WTC11 (cell line): ENCODE results near the gene SPEM2. TPM values are rescaled to one million over a fixed set of nuclear protein-coding genes. Genes with fewer than 3 reads are reported as not detected.
A peak's percentile ranks its signal among the peaks of the same experiment; 100 is the strongest.

Experiments used
- CBFB ChIP-seq: sonication (generic); formaldehyde crosslinking; IDR thresholded peaks from 2 replicates; pipeline ENCODE4 v1.8.1; 2022; ENCODE audit warnings: mild to moderate bottlenecking, low read depth, missing genetic modification reagents
- CREB1 ChIP-seq: sonication (generic); formaldehyde crosslinking; IDR thresholded peaks from 2 replicates; pipeline ENCODE4 v1.8.0; 2023; ENCODE audit warnings: mild to moderate bottlenecking, missing genetic modification reagents
- ELF4 ChIP-seq: sonication (generic); formaldehyde crosslinking; IDR thresholded peaks from 2 replicates; pipeline ENCODE4 v1.8.1; 2022; ENCODE audit warnings: low read depth, mild to moderate bottlenecking, moderate library complexity, missing genetic modification reagents
- EMX1 ChIP-seq: fragments of 250-450 bp; sonication (Bioruptor Pico); IDR thresholded peaks from 2 replicates; pipeline ENCODE4 v1.8.0; 2021; ENCODE audit warnings: mild to moderate bottlenecking
- JAZF1 ChIP-seq: fragments of 250-450 bp; sonication (Bioruptor Pico); IDR thresholded peaks from 2 replicates; pipeline ENCODE4 v1.9.0; 2021; ENCODE audit warnings: moderate library complexity, mild to moderate bottlenecking, inconsistent platforms
- JUN ChIP-seq: sonication (generic); formaldehyde crosslinking; IDR thresholded peaks from 2 replicates; pipeline ENCODE4 v1.8.0; 2023; ENCODE audit warnings: mild to moderate bottlenecking, missing genetic modification reagents
- NFATC4 ChIP-seq: fragments of 250-450 bp; sonication (Bioruptor Pico); IDR thresholded peaks from 2 replicates; pipeline ENCODE4 v1.9.0; 2021; ENCODE audit warnings: mild to moderate bottlenecking
- PRRX2 ChIP-seq: fragments of 250-450 bp; sonication (Bioruptor Pico); IDR thresholded peaks from 2 replicates; pipeline ENCODE4 v1.8.0; 2021; ENCODE audit warnings: mild to moderate bottlenecking
- SMAD4 ChIP-seq: sonication (generic); formaldehyde crosslinking; IDR thresholded peaks from 2 replicates; pipeline ENCODE4 v1.8.0; 2022; ENCODE audit warnings: mild to moderate bottlenecking, missing genetic modification reagents
- SP1 ChIP-seq: sonication (generic); formaldehyde crosslinking; conservative IDR thresholded peaks from 2 replicates; pipeline ENCODE4 v1.8.1; 2022; ENCODE audit warnings: missing genetic modification reagents
- TEAD1 ChIP-seq: sonication (generic); formaldehyde crosslinking; IDR thresholded peaks from 2 replicates; pipeline ENCODE4 v1.8.0; 2022; ENCODE audit warnings: mild to moderate bottlenecking, missing genetic modification reagents
- TP53 ChIP-seq: sonication (generic); formaldehyde crosslinking; IDR thresholded peaks from 2 replicates; pipeline ENCODE4 v1.8.1; 2023; ENCODE audit warnings: mild to moderate bottlenecking, missing genetic modification reagents
- ZNF138 ChIP-seq: sonication (generic); formaldehyde crosslinking; conservative IDR thresholded peaks from 2 replicates; pipeline ENCODE4 v1.8.1; 2022; ENCODE audit warnings: mild to moderate bottlenecking, moderate library complexity, missing genetic modification reagents
- ZNF219 ChIP-seq: sonication (generic); formaldehyde crosslinking; IDR thresholded peaks from 2 replicates; pipeline ENCODE4 v1.8.0; 2023; ENCODE audit warnings: missing genetic modification reagents, mild to moderate bottlenecking, borderline replicate concordance
- ZNF416 ChIP-seq: fragments of 250-450 bp; sonication (Bioruptor Pico); IDR thresholded peaks from 2 replicates; pipeline ENCODE4 v1.9.0; 2021; ENCODE audit warnings: mild to moderate bottlenecking, inconsistent platforms
- ZNF671 ChIP-seq: fragments of 250-450 bp; sonication (Bioruptor Pico); IDR thresholded peaks from 2 replicates; pipeline ENCODE4 v1.8.0; 2021; ENCODE audit warnings: mild to moderate bottlenecking
- total RNA-seq: library from RNA; stranded (reverse); gene quantifications from 3 replicates; pipeline ENCODE4 v1.2.3, GENCODE V29; 2021
- TF ChIP-seq, protein P1 (sequence below): fragments of 250-450 bp; sonication (Bioruptor Pico); IDR thresholded peaks from 2 replicates; pipeline ENCODE4 v1.8.0; 2021; ENCODE audit warnings: mild to moderate bottlenecking
- TF ChIP-seq, protein P2 (sequence below): sonication (generic); formaldehyde crosslinking; IDR thresholded peaks from 2 replicates; pipeline ENCODE4 v1.8.1; 2023; ENCODE audit warnings: mild to moderate bottlenecking, missing genetic modification reagents
- TF ChIP-seq, protein P3 (sequence below): fragments of 250-450 bp; sonication (Bioruptor Pico); IDR thresholded peaks from 2 replicates; pipeline ENCODE4 v2.1.2; 2022; ENCODE audit warnings: mild to moderate bottlenecking, moderate library complexity
- TF ChIP-seq, protein P4 (sequence below): sonication (generic); formaldehyde crosslinking; IDR thresholded peaks from 2 replicates; pipeline ENCODE4 v1.8.1; 2023; ENCODE audit warnings: mild to moderate bottlenecking, missing genetic modification reagents, moderate library complexity
- TF ChIP-seq, protein P5 (sequence below): sonication (generic); formaldehyde crosslinking; IDR thresholded peaks from 2 replicates; pipeline ENCODE4 v1.8.0; 2022; ENCODE audit warnings: missing genetic modification reagents
- TF ChIP-seq, protein P6 (sequence below): sonication (generic); formaldehyde crosslinking; IDR thresholded peaks from 2 replicates; pipeline ENCODE4 v1.8.0; 2022; ENCODE audit warnings: mild to moderate bottlenecking, missing genetic modification reagents
- TF ChIP-seq, protein P7 (sequence below): sonication (generic); formaldehyde crosslinking; IDR thresholded peaks from 2 replicates; pipeline ENCODE4 v1.8.0; 2022; ENCODE audit warnings: mild to moderate bottlenecking, missing genetic modification reagents
- TF ChIP-seq, protein P8 (sequence below): sonication (generic); formaldehyde crosslinking; conservative IDR thresholded peaks from 2 replicates; pipeline ENCODE4 v1.8.1; 2023; ENCODE audit warnings: mild to moderate bottlenecking, low read depth, missing genetic modification reagents, moderate library complexity
- TF ChIP-seq, protein P9 (sequence below): sonication (generic); formaldehyde crosslinking; IDR thresholded peaks from 2 replicates; pipeline ENCODE4 v1.8.0; 2023; ENCODE audit warnings: missing genetic modification reagents

The SPEM2 gene
- total RNA-seq, 1 experiment from 2014 or later: 0.13 TPM

DNA sequence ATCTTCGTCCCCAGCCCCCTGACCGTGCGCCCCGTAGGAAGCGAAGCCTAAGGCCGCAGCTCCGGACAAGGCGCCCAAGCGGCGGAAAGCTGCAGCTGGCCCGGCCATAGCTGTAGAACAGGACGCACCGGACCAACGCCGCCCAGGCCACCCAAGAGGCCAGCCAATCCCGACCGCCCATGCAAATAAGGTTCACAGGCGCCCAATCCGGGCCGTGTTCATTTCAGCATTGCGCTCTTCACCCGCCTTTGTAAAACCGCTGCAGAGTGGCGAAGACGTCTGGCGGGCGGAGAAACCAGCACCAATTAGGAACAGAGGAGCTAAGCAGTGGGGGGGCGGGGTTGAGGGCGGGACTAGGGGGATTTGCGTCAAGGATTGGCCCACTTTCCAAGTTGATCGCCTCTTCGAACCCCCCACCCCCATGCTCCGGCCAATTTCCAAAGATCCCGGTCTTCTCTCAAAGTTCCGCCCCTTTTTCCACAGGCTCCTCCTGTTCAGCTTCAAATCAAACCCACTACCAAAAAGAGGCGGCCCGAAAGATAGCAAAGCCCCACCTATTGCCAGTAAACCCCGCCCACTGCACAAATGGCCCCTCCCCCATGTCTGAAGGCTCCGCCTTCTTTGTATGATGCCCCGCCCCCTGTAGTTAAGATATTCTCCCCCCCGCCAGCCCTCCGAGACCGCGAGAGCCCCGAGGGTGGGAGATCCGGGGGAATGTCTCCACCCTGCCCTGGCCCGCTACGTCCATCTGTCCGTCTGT is 21.3 kb upstream of the SPEM2 start, which contains the start of gene TMEM256 (continued):
- TF ChIP-seq EMX1 (CRISPR knock-in tag) (no peak), ZNF219 (no peak), NFATC4 (CRISPR knock-in tag) (no peak), PRRX2 (CRISPR knock-in tag) (no peak), ZNF138 (CRISPR knock-in tag) (no peak), ELF4 (CRISPR knock-in tag) (no peak), TP53 (no peak), TEAD1 (CRISPR knock-in tag) (no peak), JAZF1 (no peak), CREB1 (CRISPR knock-in tag) (no peak), ZNF416 (CRISPR knock-in tag) (no peak), SMAD4 (CRISPR knock-in tag) (no peak), CBFB (CRISPR knock-in tag) (no peak), JUN (CRISPR knock-in tag) (no peak), SP1 (peak; percentile 66), ZNF671 (CRISPR knock-in tag) (no peak)
- TF ChIP-seq, protein P1, sequence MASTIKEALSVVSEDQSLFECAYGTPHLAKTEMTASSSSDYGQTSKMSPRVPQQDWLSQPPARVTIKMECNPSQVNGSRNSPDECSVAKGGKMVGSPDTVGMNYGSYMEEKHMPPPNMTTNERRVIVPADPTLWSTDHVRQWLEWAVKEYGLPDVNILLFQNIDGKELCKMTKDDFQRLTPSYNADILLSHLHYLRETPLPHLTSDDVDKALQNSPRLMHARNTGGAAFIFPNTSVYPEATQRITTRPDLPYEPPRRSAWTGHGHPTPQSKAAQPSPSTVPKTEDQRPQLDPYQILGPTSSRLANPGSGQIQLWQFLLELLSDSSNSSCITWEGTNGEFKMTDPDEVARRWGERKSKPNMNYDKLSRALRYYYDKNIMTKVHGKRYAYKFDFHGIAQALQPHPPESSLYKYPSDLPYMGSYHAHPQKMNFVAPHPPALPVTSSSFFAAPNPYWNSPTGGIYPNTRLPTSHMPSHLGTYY (CRISPR knock-in tag): no peak
- TF ChIP-seq, protein P2, sequence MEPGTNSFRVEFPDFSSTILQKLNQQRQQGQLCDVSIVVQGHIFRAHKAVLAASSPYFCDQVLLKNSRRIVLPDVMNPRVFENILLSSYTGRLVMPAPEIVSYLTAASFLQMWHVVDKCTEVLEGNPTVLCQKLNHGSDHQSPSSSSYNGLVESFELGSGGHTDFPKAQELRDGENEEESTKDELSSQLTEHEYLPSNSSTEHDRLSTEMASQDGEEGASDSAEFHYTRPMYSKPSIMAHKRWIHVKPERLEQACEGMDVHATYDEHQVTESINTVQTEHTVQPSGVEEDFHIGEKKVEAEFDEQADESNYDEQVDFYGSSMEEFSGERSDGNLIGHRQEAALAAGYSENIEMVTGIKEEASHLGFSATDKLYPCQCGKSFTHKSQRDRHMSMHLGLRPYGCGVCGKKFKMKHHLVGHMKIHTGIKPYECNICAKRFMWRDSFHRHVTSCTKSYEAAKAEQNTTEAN (CRISPR knock-in tag): no peak
- TF ChIP-seq, protein P3, sequence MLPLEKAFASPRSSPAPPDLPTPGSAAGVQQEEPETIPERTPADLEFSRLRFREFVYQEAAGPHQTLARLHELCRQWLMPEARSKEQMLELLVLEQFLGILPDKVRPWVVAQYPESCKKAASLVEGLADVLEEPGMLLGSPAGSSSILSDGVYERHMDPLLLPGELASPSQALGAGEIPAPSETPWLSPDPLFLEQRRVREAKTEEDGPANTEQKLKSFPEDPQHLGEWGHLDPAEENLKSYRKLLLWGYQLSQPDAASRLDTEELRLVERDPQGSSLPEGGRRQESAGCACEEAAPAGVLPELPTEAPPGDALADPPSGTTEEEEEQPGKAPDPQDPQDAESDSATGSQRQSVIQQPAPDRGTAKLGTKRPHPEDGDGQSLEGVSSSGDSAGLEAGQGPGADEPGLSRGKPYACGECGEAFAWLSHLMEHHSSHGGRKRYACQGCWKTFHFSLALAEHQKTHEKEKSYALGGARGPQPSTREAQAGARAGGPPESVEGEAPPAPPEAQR (CRISPR knock-in tag): no peak
- TF ChIP-seq, protein P4, sequence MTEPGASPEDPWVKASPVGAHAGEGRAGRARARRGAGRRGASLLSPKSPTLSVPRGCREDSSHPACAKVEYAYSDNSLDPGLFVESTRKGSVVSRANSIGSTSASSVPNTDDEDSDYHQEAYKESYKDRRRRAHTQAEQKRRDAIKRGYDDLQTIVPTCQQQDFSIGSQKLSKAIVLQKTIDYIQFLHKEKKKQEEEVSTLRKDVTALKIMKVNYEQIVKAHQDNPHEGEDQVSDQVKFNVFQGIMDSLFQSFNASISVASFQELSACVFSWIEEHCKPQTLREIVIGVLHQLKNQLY (CRISPR knock-in tag): no peak
- TF ChIP-seq, protein P5, sequence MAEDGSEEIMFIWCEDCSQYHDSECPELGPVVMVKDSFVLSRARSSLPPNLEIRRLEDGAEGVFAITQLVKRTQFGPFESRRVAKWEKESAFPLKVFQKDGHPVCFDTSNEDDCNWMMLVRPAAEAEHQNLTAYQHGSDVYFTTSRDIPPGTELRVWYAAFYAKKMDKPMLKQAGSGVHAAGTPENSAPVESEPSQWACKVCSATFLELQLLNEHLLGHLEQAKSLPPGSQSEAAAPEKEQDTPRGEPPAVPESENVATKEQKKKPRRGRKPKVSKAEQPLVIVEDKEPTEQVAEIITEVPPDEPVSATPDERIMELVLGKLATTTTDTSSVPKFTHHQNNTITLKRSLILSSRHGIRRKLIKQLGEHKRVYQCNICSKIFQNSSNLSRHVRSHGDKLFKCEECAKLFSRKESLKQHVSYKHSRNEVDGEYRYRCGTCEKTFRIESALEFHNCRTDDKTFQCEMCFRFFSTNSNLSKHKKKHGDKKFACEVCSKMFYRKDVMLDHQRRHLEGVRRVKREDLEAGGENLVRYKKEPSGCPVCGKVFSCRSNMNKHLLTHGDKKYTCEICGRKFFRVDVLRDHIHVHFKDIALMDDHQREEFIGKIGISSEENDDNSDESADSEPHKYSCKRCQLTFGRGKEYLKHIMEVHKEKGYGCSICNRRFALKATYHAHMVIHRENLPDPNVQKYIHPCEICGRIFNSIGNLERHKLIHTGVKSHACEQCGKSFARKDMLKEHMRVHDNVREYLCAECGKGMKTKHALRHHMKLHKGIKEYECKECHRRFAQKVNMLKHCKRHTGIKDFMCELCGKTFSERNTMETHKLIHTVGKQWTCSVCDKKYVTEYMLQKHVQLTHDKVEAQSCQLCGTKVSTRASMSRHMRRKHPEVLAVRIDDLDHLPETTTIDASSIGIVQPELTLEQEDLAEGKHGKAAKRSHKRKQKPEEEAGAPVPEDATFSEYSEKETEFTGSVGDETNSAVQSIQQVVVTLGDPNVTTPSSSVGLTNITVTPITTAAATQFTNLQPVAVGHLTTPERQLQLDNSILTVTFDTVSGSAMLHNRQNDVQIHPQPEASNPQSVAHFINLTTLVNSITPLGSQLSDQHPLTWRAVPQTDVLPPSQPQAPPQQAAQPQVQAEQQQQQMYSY (CRISPR knock-in tag): no peak
- TF ChIP-seq, protein P6, sequence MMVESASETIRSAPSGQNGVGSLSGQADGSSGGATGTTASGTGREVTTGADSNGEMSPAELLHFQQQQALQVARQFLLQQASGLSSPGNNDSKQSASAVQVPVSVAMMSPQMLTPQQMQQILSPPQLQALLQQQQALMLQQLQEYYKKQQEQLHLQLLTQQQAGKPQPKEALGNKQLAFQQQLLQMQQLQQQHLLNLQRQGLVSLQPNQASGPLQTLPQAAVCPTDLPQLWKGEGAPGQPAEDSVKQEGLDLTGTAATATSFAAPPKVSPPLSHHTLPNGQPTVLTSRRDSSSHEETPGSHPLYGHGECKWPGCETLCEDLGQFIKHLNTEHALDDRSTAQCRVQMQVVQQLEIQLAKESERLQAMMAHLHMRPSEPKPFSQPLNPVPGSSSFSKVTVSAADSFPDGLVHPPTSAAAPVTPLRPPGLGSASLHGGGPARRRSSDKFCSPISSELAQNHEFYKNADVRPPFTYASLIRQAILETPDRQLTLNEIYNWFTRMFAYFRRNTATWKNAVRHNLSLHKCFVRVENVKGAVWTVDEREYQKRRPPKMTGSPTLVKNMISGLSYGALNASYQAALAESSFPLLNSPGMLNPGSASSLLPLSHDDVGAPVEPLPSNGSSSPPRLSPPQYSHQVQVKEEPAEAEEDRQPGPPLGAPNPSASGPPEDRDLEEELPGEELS: no peak
- TF ChIP-seq, protein P7, sequence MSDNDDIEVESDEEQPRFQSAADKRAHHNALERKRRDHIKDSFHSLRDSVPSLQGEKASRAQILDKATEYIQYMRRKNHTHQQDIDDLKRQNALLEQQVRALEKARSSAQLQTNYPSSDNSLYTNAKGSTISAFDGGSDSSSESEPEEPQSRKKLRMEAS (CRISPR knock-in tag): 0 out of 2 replicates have a peak, but pooled peaks have one; percentile 12
- TF ChIP-seq, protein P8, sequence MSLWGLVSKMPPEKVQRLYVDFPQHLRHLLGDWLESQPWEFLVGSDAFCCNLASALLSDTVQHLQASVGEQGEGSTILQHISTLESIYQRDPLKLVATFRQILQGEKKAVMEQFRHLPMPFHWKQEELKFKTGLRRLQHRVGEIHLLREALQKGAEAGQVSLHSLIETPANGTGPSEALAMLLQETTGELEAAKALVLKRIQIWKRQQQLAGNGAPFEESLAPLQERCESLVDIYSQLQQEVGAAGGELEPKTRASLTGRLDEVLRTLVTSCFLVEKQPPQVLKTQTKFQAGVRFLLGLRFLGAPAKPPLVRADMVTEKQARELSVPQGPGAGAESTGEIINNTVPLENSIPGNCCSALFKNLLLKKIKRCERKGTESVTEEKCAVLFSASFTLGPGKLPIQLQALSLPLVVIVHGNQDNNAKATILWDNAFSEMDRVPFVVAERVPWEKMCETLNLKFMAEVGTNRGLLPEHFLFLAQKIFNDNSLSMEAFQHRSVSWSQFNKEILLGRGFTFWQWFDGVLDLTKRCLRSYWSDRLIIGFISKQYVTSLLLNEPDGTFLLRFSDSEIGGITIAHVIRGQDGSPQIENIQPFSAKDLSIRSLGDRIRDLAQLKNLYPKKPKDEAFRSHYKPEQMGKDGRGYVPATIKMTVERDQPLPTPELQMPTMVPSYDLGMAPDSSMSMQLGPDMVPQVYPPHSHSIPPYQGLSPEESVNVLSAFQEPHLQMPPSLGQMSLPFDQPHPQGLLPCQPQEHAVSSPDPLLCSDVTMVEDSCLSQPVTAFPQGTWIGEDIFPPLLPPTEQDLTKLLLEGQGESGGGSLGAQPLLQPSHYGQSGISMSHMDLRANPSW (CRISPR knock-in tag): no peak
- TF ChIP-seq, protein P9, sequence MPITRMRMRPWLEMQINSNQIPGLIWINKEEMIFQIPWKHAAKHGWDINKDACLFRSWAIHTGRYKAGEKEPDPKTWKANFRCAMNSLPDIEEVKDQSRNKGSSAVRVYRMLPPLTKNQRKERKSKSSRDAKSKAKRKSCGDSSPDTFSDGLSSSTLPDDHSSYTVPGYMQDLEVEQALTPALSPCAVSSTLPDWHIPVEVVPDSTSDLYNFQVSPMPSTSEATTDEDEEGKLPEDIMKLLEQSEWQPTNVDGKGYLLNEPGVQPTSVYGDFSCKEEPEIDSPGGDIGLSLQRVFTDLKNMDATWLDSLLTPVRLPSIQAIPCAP (CRISPR knock-in tag): no peak
